Liver (tissue), 3 donors: ENCODE results near the gene BRIX1.

Experiments used
- HNF4G ChIP-seq: IDR thresholded peaks from 2 replicates; pipeline ENCODE4 v1.6.1; 2016; ENCODE audit warnings: antibody characterized with exemption
- RAD21 ChIP-seq, 2 donors: IDR thresholded peaks; 2 replicates each; pipeline ENCODE4 v1.6.1; 2016; ENCODE audit warnings: antibody characterized with exemption in 2 of 2, mild to moderate bottlenecking in 2 of 2
- TF ChIP-seq, protein P1 (sequence below): fragments of 150-350 bp; IDR thresholded peaks from 2 replicates; pipeline ENCODE4 v1.5.1; 2017; ENCODE audit warnings: improper control_type of control experiment, low read depth, low read length; ENCODE audit not compliant: missing input control
- donor health status: healthy.
- donor health status: healthy.

DNA sequence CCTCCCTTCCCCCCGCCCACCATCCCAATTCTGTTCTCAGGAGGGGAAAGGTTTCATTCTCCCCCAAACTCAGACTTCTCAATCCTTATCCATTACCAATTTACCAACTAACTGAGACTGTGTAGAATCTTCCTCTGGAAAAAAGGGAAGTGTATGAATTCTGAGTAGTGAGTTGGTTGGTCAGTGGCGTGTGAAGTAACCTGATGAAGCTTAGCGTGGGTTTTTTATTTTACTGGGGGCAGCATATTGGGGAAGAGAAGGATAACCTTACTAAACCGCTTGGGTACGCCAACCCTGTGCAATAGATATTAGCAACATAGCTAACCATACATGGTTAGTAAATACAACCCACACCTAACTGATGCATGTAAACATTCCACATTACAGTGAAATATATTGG, 12.8 kb downstream of the BRIX1 start:
- TF ChIP-seq, protein P1, sequence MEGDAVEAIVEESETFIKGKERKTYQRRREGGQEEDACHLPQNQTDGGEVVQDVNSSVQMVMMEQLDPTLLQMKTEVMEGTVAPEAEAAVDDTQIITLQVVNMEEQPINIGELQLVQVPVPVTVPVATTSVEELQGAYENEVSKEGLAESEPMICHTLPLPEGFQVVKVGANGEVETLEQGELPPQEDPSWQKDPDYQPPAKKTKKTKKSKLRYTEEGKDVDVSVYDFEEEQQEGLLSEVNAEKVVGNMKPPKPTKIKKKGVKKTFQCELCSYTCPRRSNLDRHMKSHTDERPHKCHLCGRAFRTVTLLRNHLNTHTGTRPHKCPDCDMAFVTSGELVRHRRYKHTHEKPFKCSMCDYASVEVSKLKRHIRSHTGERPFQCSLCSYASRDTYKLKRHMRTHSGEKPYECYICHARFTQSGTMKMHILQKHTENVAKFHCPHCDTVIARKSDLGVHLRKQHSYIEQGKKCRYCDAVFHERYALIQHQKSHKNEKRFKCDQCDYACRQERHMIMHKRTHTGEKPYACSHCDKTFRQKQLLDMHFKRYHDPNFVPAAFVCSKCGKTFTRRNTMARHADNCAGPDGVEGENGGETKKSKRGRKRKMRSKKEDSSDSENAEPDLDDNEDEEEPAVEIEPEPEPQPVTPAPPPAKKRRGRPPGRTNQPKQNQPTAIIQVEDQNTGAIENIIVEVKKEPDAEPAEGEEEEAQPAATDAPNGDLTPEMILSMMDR = no peak
- no peak for TF ChIP-seq RAD21 (IDR thresholded peaks at IDR 0.05)
- no peak for TF ChIP-seq HNF4G
